Naive thymus-derived CD4-positive, alpha-beta T cell (primary cell): Measurements from ENCODE around the gene PFAS. TPM values are rescaled to one million over a fixed set of nuclear protein-coding genes. Genes with fewer than 3 reads are reported as not detected.
"Not testable (repeated sequence)": the region's sequence is repeated elsewhere in the genome, so short reads cannot be mapped to it uniquely, and the experiment has no call there.

ENCODE experiments used
- ATAC-seq: fragments of 150-1000 bp; cut with Tn5 transposase; 2 replicates; pipeline ENCODE4 v1.10.0; 2021; ENCODE audit warnings: mild to moderate bottlenecking, moderate library complexity
- CTCF ChIA-PET: fragments of 350-600 bp; sonication (Branson Sonifier 250); formaldehyde crosslinking; loops from one replicate; lab custom pipeline; 2021; ENCODE audit warnings: antibody characterized with exemption; lab: Charles Lee
- POLR2A ChIA-PET: fragments of 350-600 bp; sonication (Branson Sonifier 250); formaldehyde crosslinking; loops from one replicate; lab custom pipeline; 2021; ENCODE audit warnings: antibody characterized with exemption, inconsistent platforms; lab: Charles Lee
- DNase-seq, 9 donors: peaks; one replicate each; pipeline versions ENCODE4 v3.0.0 to v3.0.0-alpha.2; 2020 to 2022; ENCODE audit warnings: mixed read lengths in 1 of 9
- H3K27ac ChIP-seq: one replicate; pipeline ENCODE4 v1.7.0; 2013; ENCODE audit warnings: mild to moderate bottlenecking, low read depth, low read length, moderate library complexity
- H3K27me3 ChIP-seq, 2 donors: one replicate each; pipeline ENCODE4 v1.7.0; 2013; ENCODE audit warnings: low read length in 2 of 2, mild to moderate bottlenecking in 2 of 2, moderate library complexity in 2 of 2; ENCODE audit not compliant: control insufficient read depth in 2 of 2, insufficient read depth in 2 of 2
- H3K36me3 ChIP-seq, 3 experiments: 1 replicate in 2 of 3; 2 replicates in 1 of 3; pipeline ENCODE4 v1.7.0; 2013; ENCODE audit warnings: low read length in 3 of 3, mild to moderate bottlenecking in 3 of 3, moderate library complexity in 1 of 3; ENCODE audit not compliant: insufficient read depth in 3 of 3, control insufficient read depth in 2 of 3
- H3K4me1 ChIP-seq, 2 donors: one replicate each; pipeline ENCODE4 v1.7.0; 2013; ENCODE audit warnings: low read length in 2 of 2, mild to moderate bottlenecking in 2 of 2, moderate library complexity in 1 of 2; ENCODE audit not compliant: control insufficient read depth in 2 of 2, insufficient read depth in 2 of 2
- H3K4me3 ChIP-seq: 2 replicates; pipeline ENCODE4 v1.7.0; 2013; ENCODE audit warnings: mild to moderate bottlenecking, low read length
- H3K9me3 ChIP-seq, 3 experiments: 1 replicate in 2 of 3; 2 replicates in 1 of 3; pipeline ENCODE4 v1.7.0; 2013; ENCODE audit warnings: low read length in 3 of 3; ENCODE audit not compliant: control insufficient read depth in 2 of 3
- H3K27ac Mint-ChIP-seq, 9 donors: one replicate each; pipeline ENCODE4 v1.8.0; 2020 to 2022; ENCODE audit warnings: mixed read lengths in 9 of 9, mild to moderate bottlenecking in 8 of 9, moderate library complexity in 5 of 9, inconsistent platforms in 2 of 9
- H3K27me3 Mint-ChIP-seq, 5 donors: one replicate each; pipeline ENCODE4 v1.8.0; 2021 to 2022; ENCODE audit warnings: mixed read lengths in 5 of 5, mild to moderate bottlenecking in 1 of 5
- H3K36me3 Mint-ChIP-seq, 5 donors: one replicate each; pipeline ENCODE4 v1.8.0; 2020 to 2022; ENCODE audit warnings: mixed read lengths in 5 of 5, mild to moderate bottlenecking in 3 of 5, inconsistent platforms in 1 of 5
- H3K4me1 Mint-ChIP-seq, 7 donors: one replicate each; pipeline ENCODE4 v1.8.0; 2020 to 2022; ENCODE audit warnings: mixed read lengths in 7 of 7, mild to moderate bottlenecking in 3 of 7, inconsistent platforms in 1 of 7
- H3K4me3 Mint-ChIP-seq, 10 donors: one replicate each; pipeline ENCODE4 v1.8.0; 2020 to 2022; ENCODE audit warnings: mild to moderate bottlenecking in 10 of 10, mixed read lengths in 10 of 10, moderate library complexity in 6 of 10, inconsistent platforms in 2 of 10
- H3K9me3 Mint-ChIP-seq, 11 donors: one replicate each; pipeline ENCODE4 v1.8.0; 2020 to 2022; ENCODE audit warnings: mixed read lengths in 11 of 11, mild to moderate bottlenecking in 4 of 11, inconsistent platforms in 1 of 11, moderate library complexity in 1 of 11
- intact Hi-C, 2 donors: fragments of 100-400 bp; cut with micrococcal nuclease; formaldehyde crosslinking; loops; one replicate each; pipeline ENCODE4 v1.15.1; 2023
- polyA plus RNA-seq, 2 donors: library from polyadenylated mRNA; unstranded; fragments of 300-500 nt; fragmentation: Illumina TruSeq; gene quantifications; one replicate each; pipeline ENCODE4 v1.2.3, GENCODE V29; 2021
- total RNA-seq, 6 experiments: library from RNA in 5 of 6; stranded (reverse) in 5 of 6; gene quantifications; 1 replicate in 5 of 6; 2 replicates in 1 of 6; pipeline ENCODE4 v1.2.3 and lab custom pipeline; 2021 to 2026

PFAS gene
- total and polyA plus RNA-seq, 7 experiments from 2014 or later, result 15.2 to 68.9 (median 31.7) TPM

GRCh38 chr17:8212312-8213180 is 36.5 kb upstream of the PFAS start:
- no peak overlapping the region for H3K4me3 ChIP-seq
- H3K27ac ChIP-seq, result no peak overlapping the region
- no peak overlapping the region for H3K27ac Mint-ChIP-seq
- peaks cover 5 to 8% of the 10 kb centered on the region in 2 donors for H3K4me1 ChIP-seq
- ChIA-PET CTCF (interaction anchor here (1.8 to 2.4 kb wide), 2 partner anchors 9 to 93 kb away, joined by 5 to 6 read pairs; no protein-coding TSS in a partner anchor), POLR2A (interaction anchor here (0.6 to 9.6 kb wide), 6 partner anchors 11 to 90 kb away, joined by 3 to 110 read pairs (median 18); partner anchors contain the start of genes BORCS6 and CTC1)
- H3K4me1 Mint-ChIP-seq, result peaks cover 14 to 23% (median 16%) of the 10 kb centered on the region in 7 donors
- intact Hi-C loops, result loop anchor here in 1 of 2 donors (5.0 kb wide), 1 partner anchor 35 kb away; the partner anchor contains the start of genes CTC1 and PFAS
- H3K9me3 Mint-ChIP-seq, result no peaks in the 10 kb centered on the region
- peaks cover 0 to 8% (median 0%) of the 10 kb centered on the region in 5 donors for H3K36me3 Mint-ChIP-seq
- peak overlapping the region in 1 of 10 donors; percentile 92 for H3K4me3 Mint-ChIP-seq
- H3K27me3 Mint-ChIP-seq, result no peaks in the 10 kb centered on the region
- no peak for DNase-seq
- no peak for ATAC-seq
- H3K27me3 ChIP-seq, result no peaks in the 10 kb centered on the region
- no peaks in the 10 kb centered on the region for H3K9me3 ChIP-seq
- no peaks in the 10 kb centered on the region for H3K36me3 ChIP-seq

GRCh38 chr17:8214000-8214399 is 35.1 kb upstream of the PFAS start:
- H3K9me3 Mint-ChIP-seq, ATAC-seq, H3K27ac ChIP-seq, H3K36me3 Mint-ChIP-seq, H3K27me3 Mint-ChIP-seq, H3K4me3 ChIP-seq, H3K27ac Mint-ChIP-seq, H3K4me1 ChIP-seq, CTCF ChIA-PET, H3K27me3 ChIP-seq, H3K36me3 ChIP-seq, DNase-seq, H3K4me3 Mint-ChIP-seq, H3K9me3 ChIP-seq: not testable (repeated sequence)
- POLR2A ChIA-PET, result interaction anchor here (0.6 to 7.9 kb wide), 7 partner anchors 9 to 104 kb away, joined by 3 to 91 read pairs (median 5); partner anchors contain the start of gene BORCS6
- peaks cover 15 to 22% (median 20%) of the 10 kb centered on the region in 7 donors for H3K4me1 Mint-ChIP-seq
- intact Hi-C loops, result loop anchor here in 1 of 2 donors (5.0 kb wide), 1 partner anchor 33 kb away; the partner anchor contains the start of genes CTC1 and PFAS

GRCh38 chr17:8220783-8221662 is 28.1 kb upstream of the PFAS start:
- Mint-ChIP-seq H3K27ac (peak overlapping the region; percentile 95 to 100 (median 99)), H3K4me3 (peak overlapping the region; percentile 86 to 99 (median 92)), H3K27me3 (peaks cover 0 to 17% (median 0%) of the 10 kb centered on the region in 5 donors), H3K9me3 (peaks cover 0 to 27% (median 0%) of the 10 kb centered on the region in 11 donors), H3K4me1 (peaks cover 14 to 63% (median 53%) of the 10 kb centered on the region in 7 donors), H3K36me3 (peaks cover 0 to 23% (median 3%) of the 10 kb centered on the region in 5 donors)
- Histone ChIP-seq H3K27me3 (no peaks in the 10 kb centered on the region), H3K9me3 (no peaks in the 10 kb centered on the region), H3K4me1 (peaks cover 12 to 15% of the 10 kb centered on the region in 2 donors), H3K36me3 (peaks cover 0 to 4% (median 0%) of the 10 kb centered on the region in 3 experiments), H3K4me3 (peak overlapping the region; percentile 99), H3K27ac (peak overlapping the region; percentile 83)
- CTCF ChIA-PET, result interaction anchor here (0.6 to 7.2 kb wide), 15 partner anchors 9 to 210 kb away, joined by 3 to 70 read pairs (median 5); partner anchors contain the start of genes ALOXE3, BORCS6, CTC1 and PFAS
- ATAC-seq, result peak; percentile 39
- POLR2A ChIA-PET, result interaction anchor here (0.6 to 10.9 kb wide), 28 partner anchors 12 to 913 kb away, joined by 3 to 436 read pairs (median 9); partner anchors contain the start of genes ALOXE3, AURKB, BORCS6 and CTC1
- DNase-seq, result peak; percentile 76 to 90 (median 86)
- intact Hi-C loops, result loop anchor here (5.0 to 10.0 kb wide), 6 partner anchors 49 to 1206 kb away; partner anchors contain the start of genes CCDC42 (in 1 of the 2), CHD3 (in 1 of the 2), NDEL1 (in 1 of the 2) and RNASEK (in 1 of the 2)

- H3K4me3 ChIP-seq, result peak overlapping the region; percentile 99
- ChIA-PET CTCF (interaction anchor here (0.8 to 7.2 kb wide), 15 partner anchors 10 to 129 kb away, joined by 3 to 70 read pairs (median 5); partner anchors contain the start of genes ALOXE3, BORCS6, CTC1 and PFAS), POLR2A (interaction anchor here (0.6 to 10.9 kb wide), 30 partner anchors 13 to 914 kb away, joined by 3 to 436 read pairs (median 7); partner anchors contain the start of genes ALOXE3, AURKB, BORCS6 and CTC1)
- peaks cover 0 to 4% (median 0%) of the 10 kb centered on the region in 3 experiments for H3K36me3 ChIP-seq
- Mint-ChIP-seq H3K9me3 (peaks cover 0 to 32% (median 0%) of the 10 kb centered on the region in 11 donors), H3K27me3 (peaks cover 0 to 17% (median 0%) of the 10 kb centered on the region in 5 donors), H3K36me3 (peaks cover under 1 to 28% (median 9%) of the 10 kb centered on the region in 5 donors), H3K27ac (peak overlapping the region; percentile 95 to 100 (median 99)), H3K4me3 (peak overlapping the region; percentile 86 to 99 (median 92)), H3K4me1 (peaks cover 21 to 71% (median 60%) of the 10 kb centered on the region in 7 donors)
- H3K27ac ChIP-seq, result peak overlapping the region; percentile 83
- no peaks in the 10 kb centered on the region for H3K9me3 ChIP-seq
- ATAC-seq, result peak; percentile 73
- DNase-seq, result peak; percentile 89 to 98 (median 95)
- intact Hi-C loops, result loop anchor here (1.0 to 10.0 kb wide), 21 partner anchors 12 to 1207 kb away; partner anchors contain the start of genes AURKB (in 2 of the 2), SLC25A35 (in 2 of the 2), CCDC42 (in 1 of the 2) and CHD3 (in 1 of the 2)
- H3K4me1 ChIP-seq, result peaks cover 20 to 21% of the 10 kb centered on the region in 2 donors
- H3K27me3 ChIP-seq, result no peaks in the 10 kb centered on the region
Observed at GRCh38 chr17:8221663-8222379, 27.3 kb upstream of the PFAS start.

GRCh38 chr17:8222380-8222629 is 26.8 kb upstream of the PFAS start:
- intact Hi-C loops, result loop anchor here (1.0 to 10.0 kb wide), 21 partner anchors 12 to 1208 kb away; partner anchors contain the start of genes AURKB (in 2 of the 2), SLC25A35 (in 2 of the 2), CCDC42 (in 1 of the 2) and CHD3 (in 1 of the 2)
- POLR2A ChIA-PET, result interaction anchor here (0.7 to 10.9 kb wide), 29 partner anchors 8 to 914 kb away, joined by 3 to 436 read pairs (median 8); partner anchors contain the start of genes ALOXE3, AURKB, BORCS6 and CTC1

More at GRCh38 chr17:8222380-8222629, 26.8 kb upstream of the PFAS start:
- H3K9me3 ChIP-seq, result no peaks in the 10 kb centered on the region
- H3K27me3 ChIP-seq, result no peaks in the 10 kb centered on the region
- ATAC-seq (peak; percentile 56), DNase-seq (peak in 2 of 9 donors; percentile 81 to 83)
- H3K36me3 Mint-ChIP-seq, result peaks cover 4 to 32% (median 13%) of the 10 kb centered on the region in 5 donors
- H3K36me3 ChIP-seq, result peaks cover 0 to 8% (median 3%) of the 10 kb centered on the region in 3 experiments
- H3K27ac ChIP-seq, result peak overlapping the region; percentile 83
- H3K4me3 ChIP-seq, result peak overlapping the region; percentile 99
- peak overlapping the region; percentile 95 to 100 (median 99) for H3K27ac Mint-ChIP-seq
- H3K4me3 Mint-ChIP-seq, result peak overlapping the region; percentile 86 to 99 (median 92)
- peaks cover 0 to 17% (median 0%) of the 10 kb centered on the region in 5 donors for H3K27me3 Mint-ChIP-seq
- CTCF ChIA-PET, result interaction anchor here (0.8 to 7.2 kb wide), 10 partner anchors 10 to 103 kb away, joined by 3 to 70 read pairs (median 10); partner anchors contain the start of genes ALOXE3, BORCS6, CTC1 and PFAS
- peaks cover 0 to 35% (median 0%) of the 10 kb centered on the region in 11 donors for H3K9me3 Mint-ChIP-seq
- peaks cover 23 to 26% of the 10 kb centered on the region in 2 donors for H3K4me1 ChIP-seq
- H3K4me1 Mint-ChIP-seq, result peaks cover 25 to 76% (median 65%) of the 10 kb centered on the region in 7 donors
